HG02943 (cell line): ENCODE data around the gene HDAC2.
A peak's percentile ranks its signal among the peaks of the same experiment; 100 is the strongest.
"Not testable (repeated sequence)": the region's sequence is repeated elsewhere in the genome, so short reads cannot be mapped to it uniquely, and the experiment has no call there.

Experiments used
- ATAC-seq: cut with Tn5 transposase; IDR thresholded peaks from one replicate; pipeline ENCODE4 v1.9.1; 2021; ENCODE audit warnings: mild to moderate bottlenecking, low read depth, moderate library complexity; ENCODE audit not compliant: unreplicated experiment

HDAC2 gene

DNA sequence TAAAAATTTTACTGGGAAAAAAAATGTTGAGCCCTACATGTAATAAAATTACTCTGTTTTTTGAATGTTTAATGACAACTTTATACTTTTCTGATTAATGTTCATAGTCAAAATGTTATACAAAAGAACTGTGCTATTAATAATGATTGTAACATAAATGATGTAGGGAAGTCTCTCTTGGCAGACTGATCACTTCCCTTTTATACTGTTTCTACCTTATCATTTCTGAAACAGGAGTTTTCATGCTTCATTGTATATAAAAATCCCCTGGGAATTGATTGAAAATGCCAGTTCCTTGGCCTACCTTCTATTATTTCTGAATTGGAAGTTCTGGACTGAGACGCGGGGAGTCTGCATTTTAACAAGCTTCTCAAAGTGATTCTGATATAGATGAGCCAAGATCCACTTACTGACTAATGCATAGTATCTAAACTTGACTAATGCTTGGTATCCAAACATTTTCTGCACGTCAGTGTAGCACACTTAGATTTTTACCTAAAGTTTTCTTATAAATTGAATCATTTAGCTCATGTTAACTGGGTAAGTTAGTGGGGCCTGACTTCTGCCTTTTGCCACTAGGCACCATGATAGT, 7.2 kb upstream of the HDAC2 start:
- no peak for ATAC-seq

DNA sequence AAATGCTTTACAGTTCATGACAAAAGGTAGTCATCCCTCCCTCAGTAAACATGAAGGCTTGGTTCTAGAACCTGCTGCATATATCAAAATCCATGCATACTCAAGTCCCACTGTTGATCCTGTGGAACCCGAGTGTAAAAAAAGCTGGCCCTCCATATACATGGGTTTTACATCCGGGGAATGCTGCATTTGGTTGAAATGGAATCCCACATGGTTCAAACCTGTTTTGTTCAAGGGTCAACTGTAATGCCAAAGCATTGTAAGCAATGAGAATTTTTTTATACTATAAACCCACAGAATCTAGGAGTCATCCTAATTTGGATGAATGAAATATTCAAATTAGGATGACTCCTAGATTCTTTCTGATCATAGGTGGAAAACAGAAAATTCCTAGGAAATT, 5.9 kb upstream of the HDAC2 start:
- ATAC-seq: no peak

DNA sequence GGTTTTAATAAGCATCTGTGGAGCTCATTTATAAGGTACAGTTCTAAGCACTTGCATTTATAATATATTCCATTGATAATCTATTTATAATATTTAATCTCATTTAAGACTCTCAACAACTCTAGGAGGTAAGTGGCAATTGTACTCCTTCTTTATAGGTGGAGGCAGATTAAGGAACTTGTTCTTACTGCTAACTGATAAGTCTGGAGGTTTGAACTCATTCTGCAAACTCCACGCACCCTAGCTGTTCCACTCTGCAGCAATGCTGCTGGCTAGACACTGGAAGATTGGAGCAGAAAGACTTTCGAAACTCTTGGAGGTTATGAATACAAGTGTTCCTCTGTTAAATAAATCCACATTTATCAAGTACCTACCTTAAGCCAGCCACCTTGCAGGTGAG, 793 bp upstream of the HDAC2 start:
- no peak for ATAC-seq

DNA sequence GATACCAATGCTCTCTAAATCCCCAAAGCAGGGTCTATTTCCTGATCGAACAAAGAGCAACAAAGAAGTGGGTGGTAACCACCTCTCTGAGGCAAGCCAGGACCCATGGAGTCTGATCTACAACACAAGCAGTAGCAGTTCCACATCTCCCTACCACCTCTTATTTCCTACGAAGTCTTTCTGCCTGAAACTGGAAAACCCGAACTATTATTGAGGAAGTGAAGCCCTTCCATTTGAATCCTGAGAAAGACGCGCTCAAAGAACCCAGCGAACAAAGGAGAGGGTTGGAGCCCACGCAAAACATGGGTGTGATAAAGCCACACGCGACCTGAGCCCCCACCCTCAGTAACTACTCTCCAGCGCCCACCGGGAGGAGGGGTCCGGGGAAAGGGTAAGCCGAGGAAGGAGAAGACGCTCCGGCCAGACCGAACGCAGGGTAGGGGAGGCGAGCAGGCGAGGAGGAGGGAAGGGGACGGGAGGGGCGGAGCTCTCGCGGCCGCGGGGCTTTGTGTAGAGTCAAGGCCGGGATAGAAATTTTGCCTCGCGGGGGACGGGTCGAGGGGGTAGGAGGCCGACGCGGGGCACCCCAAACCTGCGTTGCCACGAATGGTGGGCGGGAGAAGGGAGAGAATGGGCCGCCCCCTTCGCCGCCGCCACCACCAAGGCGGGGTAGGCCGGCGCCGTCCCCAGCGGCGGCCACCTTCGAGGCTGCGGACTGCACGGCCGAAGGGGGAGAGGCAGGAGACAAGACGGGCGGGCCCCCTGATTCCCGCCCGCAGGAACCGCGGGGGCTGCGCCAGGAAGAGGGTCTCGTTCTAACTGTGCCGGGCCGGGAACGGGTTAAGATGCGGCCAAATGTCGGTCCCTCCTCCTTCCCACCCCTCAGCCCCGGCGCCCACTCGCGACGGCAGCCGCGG, 802 bp downstream of the HDAC2 start:
- peak; percentile 37 for ATAC-seq

DNA sequence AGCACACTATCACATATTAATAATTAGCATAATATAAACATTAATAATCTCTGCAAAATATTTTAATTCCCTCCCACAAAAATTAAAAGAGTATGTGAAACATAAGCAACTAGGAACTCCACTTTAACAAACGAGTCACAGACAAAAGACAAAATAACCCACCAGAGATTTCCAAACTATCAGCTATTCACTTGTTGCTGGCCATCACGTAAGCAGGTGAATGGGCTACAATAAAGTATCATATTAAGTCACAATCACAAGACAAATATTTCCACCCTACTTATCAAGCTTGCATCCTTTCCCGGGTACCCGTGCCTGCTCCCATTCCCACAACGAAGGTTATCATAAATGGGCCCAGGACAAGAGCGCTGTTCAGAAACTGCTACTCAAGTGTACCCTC, 2.5 kb downstream of the HDAC2 start:
- ATAC-seq: no peak

DNA sequence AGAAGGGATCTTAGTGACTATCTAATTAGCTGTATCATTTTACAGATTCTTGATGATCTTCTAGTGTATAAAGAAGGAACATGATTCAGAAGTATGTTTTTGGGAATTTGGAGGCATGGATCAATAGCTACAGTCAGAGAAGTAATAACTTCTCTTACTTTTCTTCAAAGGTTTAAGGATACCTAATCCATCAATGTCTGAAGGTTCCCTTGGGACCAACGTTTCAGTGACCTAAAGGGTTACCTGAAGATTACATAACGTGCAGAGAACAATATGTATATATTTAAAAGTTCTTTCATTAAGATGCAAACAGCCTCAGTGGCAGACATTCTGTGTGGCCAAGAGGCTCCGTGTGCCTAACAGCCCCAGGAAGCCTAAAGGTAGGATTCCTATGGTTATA, 3.2 kb downstream of the HDAC2 start:
- ATAC-seq: no peak

DNA sequence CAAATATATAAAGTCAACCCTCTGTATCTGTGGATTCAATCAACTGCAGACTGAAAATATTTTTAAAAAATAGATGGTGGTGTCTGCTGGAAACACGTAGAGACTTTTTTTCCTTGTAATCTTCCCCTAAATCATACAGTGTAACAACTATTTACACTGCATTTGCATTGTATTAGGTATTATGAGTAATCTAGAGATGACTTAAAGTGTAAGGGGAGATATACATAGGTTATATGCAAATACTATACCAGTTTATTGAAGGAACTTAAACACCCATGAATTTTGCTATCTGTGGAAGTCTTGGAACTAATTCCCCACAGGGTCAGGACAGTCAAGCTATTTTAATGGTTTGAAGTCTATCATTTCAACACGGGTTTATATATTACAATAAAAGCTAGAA, 10.2 kb downstream of the HDAC2 start:
- ATAC-seq: no peak

DNA sequence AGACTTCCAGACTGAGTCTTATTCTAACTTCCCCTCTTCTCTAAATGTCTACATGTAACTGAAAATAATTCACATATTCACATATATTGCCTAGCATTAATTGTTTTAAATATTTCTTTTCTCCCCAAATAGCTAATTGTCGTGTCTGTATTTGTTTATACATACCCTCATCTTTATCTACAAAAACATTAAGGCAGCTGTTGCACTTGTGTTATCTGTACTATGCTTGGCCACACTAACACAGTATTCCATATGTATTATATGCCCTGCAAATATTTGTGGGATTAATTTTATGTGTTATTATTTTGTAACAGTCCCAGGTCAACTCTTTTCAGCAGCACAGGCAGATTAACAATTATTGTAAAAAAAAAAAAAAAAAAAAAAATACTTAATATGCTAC, 11.7 kb downstream of the HDAC2 start:
- ATAC-seq: no peak

DNA sequence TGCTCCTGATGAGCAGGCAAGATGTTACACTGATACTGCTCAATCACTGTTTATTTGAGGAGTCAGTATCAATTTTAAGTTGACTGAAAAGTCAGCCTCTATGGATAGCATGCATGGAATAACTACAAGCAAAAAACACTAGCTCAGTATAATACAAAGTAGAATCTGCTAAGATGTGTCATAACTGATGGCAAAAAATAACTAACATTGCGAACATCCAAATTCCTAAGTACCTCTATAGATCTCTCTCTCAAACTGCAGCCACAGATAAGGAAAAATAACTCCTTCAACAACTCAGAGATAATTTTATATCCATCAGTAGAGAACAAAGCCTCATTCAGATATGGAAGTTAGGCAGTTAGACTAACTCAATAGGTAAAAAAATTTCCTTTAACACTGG, 16.3 kb downstream of the HDAC2 start:
- ATAC-seq: no peak

DNA sequence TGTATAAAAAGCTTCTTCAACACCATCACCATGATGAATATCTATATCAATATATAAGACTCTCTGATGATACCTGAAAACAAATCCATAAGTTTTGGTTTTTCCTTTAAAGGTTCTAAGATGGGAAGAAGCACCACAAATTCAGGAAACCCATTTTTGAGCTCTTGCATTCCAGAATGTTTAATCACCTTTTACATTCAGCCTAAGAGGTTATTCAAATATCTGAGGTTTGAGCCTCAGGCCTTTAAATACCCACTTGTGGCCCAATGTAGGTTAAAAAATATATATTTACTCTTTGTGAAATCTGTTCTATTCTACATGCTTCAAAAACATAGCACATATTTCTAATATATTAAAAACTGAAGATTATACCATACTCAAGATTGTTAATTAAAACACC, 17.6 kb downstream of the HDAC2 start:
- ATAC-seq: no peak

DNA sequence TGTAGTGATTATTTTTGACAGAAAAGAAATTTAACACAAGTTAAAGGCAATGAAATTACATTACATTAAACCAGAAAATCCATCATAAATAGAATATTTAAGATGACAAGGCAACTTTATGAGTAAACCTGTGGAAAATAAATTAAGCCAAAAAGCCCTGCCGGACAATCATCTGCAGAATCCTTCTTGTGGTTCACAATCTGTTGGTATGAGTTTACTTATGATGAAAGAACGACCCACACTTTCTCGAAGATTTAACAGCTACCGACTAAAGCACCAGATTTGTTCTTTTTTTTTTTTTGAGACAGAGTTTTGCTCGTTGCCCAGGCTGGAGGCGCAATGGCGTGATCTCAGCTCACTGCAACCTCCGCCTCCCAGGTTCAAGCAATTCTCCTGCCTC, 21.4 kb downstream of the HDAC2 start:
- ATAC-seq: no peak

DNA sequence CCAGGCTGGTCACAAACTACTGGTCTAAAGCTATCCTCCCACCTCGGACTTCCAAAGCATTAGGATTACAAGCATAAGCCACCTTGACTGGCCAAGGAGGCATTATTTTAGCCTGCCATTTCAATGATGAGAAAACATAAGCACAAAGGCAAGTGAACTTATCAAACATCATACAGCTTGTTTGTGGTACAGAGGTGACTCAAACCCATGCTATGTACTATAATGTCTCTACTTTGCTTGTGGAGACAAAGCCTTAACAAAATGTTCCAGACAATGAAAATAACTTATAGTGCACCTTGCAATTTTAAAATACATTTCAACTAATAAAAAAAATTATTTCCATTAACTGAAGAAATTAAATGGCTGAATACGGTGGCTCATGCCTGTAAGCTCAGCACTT, 26.2 kb downstream of the HDAC2 start:
- ATAC-seq: no peak

DNA sequence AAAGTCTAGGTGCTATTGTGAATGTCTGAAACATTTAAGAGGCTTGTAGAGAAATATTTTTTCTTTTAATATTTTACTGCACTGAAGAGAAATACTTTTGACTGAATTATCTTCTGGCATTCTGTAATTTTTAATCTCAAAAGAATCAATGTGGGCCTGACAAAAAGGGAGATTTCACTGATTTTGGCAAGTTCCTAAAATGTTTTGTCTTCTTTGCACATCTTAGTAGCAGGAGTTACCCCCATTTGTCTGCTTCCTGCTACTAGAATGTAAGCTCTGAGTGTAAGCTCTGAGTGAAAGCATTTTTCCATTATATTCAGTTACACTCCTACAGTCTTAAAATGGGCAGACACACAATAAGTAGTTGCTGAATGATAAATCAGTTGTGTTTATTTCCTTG, 31.1 kb downstream of the HDAC2 start:
- no peak for ATAC-seq

DNA sequence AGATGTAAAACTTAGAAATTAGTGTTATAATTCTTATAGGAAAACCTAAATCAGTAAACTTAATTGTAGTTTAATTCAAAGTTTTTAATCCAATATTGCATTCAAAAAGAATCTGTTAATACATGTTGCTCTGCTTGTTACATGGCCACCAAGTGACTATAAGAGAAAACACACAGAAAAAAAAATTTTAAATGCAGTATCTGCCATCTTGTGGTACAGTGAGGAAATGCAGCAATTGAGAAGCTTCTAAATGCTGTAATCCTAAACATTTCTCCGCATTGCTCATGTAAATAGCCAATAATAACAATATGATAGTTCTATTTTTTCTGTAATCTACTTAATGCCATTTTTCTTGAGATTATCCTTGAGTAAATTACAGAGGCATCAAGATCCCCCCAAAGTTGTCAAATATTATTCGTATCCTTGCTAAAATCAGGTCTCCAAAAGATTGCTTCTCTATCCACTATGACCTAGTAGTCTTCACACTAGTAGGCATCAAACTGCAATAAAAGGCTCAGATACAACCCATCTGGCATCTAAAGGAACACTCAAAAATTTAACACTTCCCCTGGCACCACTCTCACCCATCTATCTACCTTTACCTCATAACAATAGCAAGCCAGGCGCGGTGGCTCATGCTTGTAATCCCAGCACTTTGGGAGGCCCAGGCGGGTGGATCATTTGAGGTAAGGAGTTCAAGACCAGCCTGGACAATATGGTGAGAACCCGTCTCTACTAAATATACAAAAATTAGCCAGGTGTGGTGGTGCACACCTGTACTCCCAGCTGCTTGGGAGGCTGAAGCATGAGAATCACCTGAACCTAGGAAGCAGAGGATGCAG, 34.6 kb downstream of the HDAC2 start:
- peak; percentile 73 for ATAC-seq

DNA sequence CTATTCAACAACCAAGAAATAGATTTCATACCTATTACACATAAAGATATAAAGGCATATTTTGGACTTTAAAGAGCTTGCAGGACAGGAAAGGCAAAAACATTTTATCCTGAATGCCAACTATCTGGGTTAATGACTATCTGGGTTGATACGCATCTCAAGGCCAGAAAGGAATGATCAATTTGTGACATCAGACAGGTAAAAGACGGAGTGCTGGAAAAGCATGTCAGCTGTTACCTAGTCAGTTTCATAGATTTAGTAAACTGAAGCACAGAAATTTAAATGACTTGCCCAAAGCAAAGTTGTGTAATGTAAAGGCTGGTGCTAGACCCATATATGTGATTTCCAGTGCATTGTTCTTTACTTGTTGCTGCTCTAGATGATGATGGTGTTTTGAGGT, 36.8 kb downstream of the HDAC2 start:
- ATAC-seq: no peak

DNA sequence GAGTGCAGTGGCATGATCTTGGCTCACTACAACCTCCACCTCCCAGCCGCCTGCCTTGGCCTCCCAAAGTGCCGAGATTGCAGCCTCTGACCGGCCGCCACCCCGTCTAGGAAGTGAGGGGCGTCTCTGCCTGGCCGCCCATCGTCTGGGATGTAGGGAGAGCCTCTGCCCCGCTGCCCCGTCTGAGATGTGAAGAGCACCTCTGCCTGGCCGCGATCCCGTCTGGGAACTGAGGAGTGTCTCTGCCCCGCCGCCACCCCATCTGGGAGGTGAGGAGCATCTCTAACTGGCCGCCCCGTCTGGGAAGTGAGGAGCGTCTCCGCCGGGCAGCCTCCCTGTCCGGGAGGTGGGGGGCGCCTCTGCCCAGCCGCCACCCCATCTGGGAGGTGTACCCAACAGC, 39.0 kb downstream of the HDAC2 start:
- ATAC-seq: not testable (repeated sequence)

DNA sequence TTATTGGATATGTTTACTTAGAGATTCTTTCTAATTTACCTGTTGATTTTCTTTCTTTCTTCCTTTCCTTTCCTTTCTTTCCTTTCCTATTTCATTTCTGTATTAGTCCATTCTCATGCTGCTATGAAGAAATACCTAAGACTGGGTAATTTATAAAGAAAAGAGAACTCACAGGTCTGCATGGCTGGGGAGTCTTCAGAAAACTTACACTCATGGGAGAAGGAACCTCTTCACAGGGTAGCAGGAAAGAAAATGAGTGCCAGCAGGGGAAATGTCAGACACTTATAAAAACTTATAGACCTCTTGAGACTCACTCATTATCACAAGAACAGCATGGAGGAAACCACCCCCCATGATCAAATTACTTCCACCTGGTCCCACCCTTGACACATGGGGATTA, 40.8 kb downstream of the HDAC2 start:
- ATAC-seq: no peak

DNA sequence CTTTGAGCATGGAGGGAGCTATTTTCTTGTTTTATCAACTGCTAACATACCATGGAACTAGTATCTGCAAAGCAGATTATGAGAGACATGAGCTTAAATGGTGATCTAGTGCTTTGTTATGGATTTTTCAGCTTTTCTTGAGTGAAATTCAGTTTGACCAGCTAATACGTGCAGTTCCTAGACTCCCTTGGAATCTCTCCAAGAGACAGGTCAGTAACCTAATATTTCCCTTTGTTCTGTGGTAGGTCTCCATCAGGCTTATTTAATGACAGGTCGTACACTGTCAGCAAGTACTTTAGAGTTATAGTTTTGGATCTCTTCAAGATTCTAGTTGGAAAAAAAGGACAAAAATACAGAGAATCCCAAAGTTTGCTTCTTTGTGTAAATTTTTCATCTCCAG, 43.9 kb downstream of the HDAC2 start:
- ATAC-seq: no peak

DNA sequence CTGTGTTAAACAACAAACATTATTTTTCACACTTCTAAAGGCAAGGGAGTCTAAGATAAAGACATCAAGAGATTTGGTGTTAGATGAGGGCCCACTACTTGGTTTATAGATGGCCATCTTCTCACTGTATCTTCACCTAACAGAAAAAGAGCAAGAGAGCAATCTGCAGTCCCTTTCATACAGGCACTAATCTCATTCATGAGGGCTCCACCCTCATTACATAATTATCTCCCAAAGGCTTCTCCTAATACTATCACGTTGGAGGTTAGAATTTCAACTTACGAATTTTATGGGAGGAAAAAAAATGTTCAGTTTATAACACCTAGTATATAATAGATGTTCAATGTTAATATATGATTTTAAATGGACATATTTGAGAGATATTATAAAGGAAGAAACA, 45.6 kb downstream of the HDAC2 start:
- no peak for ATAC-seq

DNA sequence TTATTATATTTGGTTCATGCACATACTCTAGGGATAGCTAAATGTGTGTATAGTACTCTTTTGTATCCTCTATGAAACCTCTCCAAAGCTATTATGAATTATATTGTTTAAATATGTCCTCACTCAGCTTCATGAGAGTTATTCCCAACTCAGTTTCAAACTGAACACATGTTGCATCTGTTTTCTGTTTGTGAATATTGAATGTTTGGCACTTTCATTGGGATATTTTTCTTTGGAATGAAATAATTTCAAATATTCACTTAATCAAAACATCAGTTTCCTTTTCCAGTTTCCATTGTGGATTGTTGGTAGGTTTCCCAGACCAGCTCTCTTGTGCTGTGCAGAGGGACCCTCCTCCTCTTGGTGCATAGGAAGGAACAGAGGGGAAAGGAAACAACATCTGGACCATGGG, 46.6 kb downstream of the HDAC2 start:
- ATAC-seq: no peak

DNA sequence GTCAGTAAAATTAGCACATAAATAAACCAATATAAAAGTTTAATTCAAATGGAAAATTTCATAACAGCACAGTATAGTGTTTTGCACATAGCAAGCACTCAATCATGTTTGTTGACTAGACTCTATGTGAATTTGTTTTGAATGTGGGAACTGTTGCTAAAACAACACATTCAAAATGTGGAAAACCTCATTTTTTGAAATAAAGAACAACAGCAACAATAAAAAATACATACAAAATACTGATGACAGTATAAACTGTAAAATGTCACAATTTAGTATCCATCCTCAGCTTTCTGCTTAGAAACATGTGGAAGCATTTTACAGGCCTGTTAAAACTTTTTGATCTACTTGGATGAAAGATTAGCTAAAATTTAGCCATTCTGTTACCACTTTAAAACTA, 47.4 kb downstream of the HDAC2 start:
- ATAC-seq: no peak
